Activated CD4-positive, alpha-beta T cell treated with anti-CD3 and anti-CD28 coated beads, Interleukin-2, amount 50 U/mL, for 4 hours (primary cell): Measurements from ENCODE around the gene ZMIZ1.

Experiments
- DNase-seq, 2 experiments: peaks; one replicate each; pipeline ENCODE4 v3.0.0-alpha.2; 2020

The ZMIZ1 gene

DNA sequence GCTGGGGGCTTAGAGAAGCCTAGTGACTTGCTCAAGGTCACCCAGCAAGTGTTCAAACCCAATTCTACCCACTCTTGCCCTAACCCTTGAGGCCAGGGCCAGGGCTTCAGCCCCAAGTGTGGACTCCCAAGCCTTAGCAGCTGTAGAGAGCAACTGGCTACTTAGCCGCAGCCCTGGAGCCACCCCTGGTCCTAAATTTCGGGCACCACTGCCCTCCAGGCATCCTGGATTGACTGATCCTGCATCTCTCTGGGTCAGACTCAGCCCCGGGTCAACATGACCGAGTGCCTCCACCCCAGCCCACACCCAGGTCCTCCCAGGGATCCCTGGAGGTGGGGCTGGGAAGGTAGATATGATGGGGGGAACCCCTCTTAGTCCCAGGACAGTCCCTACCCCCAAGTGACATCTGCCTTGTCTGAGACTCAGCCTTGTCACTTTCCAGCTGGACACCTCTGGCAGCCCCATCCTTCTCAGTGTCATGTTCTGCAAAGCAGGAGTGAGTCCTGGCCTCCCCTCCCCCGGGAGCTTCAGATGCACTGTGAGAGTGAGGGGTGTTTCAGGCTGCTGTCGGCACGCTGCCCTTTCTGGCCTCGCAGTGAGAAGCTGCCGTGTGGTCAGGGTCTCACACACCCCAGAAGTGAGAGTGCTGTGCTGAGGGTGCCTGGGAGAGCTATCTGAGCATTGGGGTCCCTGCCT lies 89.8 kb downstream of the ZMIZ1 start:
- no peak for DNase-seq

DNA sequence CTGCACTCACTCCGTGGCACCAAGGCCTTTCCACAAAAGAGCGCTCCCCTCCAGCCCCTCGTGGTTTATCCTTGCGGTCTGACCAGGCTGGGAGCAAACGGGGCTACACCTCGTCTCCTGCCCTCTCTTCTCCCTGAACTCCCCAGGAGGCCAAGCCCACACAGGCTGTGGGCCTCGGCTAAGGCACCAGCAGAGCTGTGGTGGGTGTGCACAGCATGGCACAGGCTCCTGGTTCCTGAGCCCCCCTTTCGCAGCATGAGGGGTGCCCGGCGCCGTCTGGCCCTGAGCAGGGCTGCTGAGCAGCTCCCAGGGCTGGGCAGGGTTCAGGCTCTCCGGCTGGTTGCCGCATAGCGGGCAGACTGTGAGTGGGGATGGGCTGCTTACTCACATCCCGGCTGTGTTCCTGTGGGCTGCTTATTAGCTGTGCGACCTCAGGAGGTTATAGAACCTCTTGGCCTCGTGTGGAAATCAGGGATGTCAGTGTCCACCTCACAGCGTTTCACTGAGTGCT lies 90.4 kb downstream of the ZMIZ1 start:
- DNase-seq, result no peak

- DNase-seq, result no peak
Measured at GRCh38 chr10:79159785-79160184, 91.0 kb downstream of the ZMIZ1 start.

DNA sequence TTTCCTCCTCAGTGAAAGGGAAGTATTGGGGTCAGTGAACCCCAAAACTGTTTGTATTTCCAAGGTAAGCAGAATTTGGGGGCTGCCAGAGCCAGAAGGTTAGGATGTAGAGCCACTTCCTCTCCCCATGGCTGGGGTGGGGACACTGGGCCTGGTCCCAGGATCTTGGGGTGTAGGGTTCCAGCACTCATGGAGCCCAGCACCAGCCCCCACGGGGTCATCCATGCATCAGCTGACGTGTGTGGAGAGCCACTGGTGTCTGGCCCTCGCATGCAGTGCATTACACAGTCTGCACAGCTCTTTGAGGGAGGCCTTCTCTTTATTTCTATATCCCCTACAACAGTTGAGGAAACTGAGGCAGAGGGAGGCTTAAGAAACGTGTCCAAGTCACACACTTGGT lies 91.4 kb downstream of the ZMIZ1 start:
- DNase-seq, result no peak

GRCh38 chr10:79161557-79161956 lies 92.8 kb downstream of the ZMIZ1 start:
- DNase-seq, result no peak

DNA sequence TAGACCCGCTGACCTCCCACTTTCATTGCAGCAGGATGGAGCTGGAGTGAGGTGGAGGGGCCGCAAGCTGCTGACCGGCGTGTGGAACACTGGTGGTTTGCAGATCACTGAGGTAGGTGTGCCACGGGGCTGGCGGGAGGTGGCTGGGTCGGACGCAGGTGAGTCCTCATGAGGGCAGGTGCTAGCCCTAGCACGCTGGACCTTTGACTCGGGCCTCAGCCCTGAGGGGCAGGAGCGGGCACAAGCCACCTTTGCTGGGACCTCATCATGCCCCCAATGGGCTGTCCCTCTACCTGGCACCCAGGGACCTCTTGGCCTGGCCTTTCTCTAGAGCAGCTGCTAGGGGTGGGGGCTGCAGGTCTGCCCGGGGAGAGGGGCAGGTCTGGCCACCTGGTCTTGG lies 93.3 kb downstream of the ZMIZ1 start:
- DNase-seq, result no peak

GRCh38 chr10:79162861-79163665 lies 94.3 kb downstream of the ZMIZ1 start:
- DNase-seq, result no peak

DNA sequence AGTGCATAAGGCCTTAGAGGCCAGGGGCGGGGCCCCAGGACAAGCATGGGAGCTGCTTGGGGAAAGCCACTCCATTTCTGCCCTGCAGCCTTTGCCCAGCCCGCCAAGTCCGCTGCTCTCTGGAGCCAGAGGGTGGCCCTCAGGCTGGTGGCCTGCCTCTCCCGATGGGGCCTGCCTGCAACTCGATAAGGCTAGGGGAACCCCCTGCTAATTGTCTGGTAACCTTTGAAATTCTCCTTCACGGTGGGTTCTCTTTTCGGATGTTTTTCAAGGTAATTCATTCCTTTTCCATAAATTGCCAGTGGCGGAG lies 94.9 kb downstream of the ZMIZ1 start:
- DNase-seq, result no peak

DNA sequence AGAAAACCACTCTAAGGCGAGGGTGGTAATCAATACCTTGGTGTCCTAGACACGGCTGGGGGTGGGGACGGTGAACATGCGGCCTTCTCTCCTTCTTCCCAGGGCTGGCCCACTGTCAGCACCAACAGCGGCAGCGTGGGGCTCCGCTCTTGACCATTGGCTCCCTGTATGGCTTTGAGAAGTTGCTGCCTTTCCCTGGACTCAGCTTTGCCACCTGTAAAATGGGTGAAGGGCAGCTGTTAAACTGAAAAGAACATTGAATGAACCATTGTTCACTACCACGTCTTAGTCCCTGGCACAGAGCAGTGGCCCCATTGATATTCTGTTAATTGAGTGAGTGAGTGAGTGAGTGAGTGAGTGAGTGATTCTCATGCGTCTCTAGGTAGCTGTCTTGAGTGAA lies 95.3 kb downstream of the ZMIZ1 start:
- no peak for DNase-seq

DNA sequence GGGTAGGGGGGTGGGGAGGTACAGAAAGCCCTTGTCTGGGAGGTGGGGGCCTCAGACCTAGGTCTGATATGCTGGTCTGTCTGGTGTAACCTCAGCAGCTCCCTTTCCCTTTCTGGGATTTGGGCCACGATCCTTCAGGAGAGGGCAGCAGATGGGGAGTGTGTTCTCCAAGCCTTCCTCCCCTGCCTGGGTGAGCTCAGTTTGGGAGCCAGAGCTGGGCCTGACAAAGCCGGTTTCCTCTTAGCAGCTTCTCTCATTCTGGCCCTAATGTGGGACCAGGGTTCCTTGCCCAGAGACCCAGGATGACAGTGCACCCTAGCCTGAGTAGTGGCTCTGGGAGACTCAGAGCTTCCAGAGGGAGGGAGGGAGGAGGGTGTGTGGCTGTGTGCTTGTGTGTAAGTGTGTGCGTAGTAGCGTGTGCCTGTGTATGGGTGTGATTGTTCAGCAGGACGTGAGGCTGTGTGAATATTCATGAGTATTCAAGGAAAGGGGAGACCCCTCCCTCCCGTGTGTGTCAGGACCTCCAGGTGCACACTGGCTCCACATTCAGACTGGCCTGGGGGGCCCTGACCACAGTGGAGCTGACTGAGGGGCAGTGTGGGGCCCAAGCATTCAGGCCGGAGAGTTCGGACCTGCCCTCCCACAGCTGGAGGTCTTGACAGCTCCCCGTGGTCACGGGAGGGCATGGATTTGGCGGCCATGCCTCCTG lies 96.5 kb downstream of the ZMIZ1 start:
- DNase-seq, result no peak

DNA sequence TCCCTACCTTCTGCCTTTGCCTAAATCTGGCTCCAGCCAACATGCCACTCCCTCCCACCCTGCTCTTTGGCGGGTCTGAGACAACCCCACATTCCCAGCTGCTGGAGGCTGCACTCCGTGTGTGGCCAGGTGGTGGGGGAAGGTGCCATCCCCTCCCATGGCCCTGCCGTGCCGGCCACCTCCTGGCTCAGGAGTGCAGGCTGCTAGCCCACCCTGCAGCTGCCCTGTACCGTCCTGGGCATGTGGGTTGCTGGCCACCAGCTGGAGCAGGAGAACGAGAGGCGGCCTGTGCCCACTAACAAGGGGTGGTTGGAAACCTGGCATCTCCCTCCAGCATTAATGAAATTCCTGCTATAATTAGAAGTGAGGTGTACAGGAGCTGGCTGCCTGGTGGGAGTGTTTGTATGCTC lies 97.6 kb downstream of the ZMIZ1 start:
- no peak for DNase-seq

DNA sequence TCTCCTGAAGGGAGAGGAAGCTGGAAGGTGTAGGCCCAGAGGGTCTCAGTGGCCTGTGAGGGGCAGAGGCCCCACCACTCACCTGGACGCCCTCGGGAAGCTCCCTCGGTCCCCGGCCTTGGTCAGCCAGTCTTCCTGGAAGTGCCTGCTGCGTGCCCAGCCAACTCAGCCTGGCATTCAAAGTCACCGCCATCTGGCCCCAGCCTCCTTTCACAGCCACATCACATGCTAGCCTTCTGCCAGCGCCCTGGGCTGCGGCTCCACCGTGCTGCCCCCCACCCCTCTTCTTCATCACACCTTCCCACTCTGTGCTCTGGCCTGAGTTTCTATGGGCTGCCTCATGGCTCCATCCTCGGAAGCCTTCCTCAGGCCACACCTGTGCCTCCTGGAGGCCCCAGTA lies 98.0 kb downstream of the ZMIZ1 start:
- no peak for DNase-seq

GRCh38 chr10:79167537-79167936 lies 98.8 kb downstream of the ZMIZ1 start:
- DNase-seq, result no peak

GRCh38 chr10:79168210-79168609 lies 99.4 kb downstream of the ZMIZ1 start:
- no peak for DNase-seq

- DNase-seq, result no peak
Measured at GRCh38 chr10:79170226-79170752, 101.5 kb downstream of the ZMIZ1 start.

DNA sequence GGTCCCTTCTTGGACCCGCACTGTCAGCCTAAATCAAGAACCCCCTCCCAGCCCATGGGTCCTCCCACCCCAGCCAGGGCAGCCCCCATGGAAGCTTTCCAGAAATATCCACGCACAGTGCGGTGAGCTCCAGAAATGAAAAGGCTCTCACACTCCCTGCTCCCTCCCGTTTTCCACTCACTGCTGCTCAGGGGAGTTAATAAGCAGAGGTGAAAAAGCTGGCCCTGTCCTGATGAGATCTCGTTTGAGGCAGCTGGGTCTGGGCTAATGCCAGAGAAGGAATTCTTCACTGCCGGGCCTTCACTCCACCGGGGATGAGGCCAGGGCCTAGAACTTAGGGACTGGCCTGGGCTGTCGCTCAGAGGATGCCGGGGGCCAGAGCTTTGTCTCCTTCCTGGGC lies 102.2 kb downstream of the ZMIZ1 start:
- DNase-seq, result no peak

- DNase-seq, result no peak
Measured at GRCh38 chr10:79171504-79171903, 102.7 kb downstream of the ZMIZ1 start.

DNA sequence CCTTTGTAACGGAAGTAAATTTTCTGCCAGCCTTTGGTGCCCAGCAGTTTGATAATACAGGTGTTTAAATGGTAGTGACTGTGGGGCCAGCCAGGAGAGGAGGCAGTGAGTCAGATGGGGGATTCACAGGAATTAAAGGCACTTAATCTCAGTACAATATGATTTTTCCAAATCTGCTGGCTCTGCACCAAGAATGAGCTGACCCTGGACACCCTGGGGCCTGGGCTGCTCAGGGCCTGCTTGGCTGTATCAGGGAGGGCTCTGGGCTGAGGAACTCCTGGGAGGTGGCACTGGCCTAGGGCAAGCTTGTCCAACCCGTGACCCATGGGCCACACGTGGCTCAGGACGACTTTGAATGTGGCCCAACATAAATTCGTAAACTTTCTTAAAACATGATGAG lies 104.1 kb downstream of the ZMIZ1 start:
- no peak for DNase-seq

DNA sequence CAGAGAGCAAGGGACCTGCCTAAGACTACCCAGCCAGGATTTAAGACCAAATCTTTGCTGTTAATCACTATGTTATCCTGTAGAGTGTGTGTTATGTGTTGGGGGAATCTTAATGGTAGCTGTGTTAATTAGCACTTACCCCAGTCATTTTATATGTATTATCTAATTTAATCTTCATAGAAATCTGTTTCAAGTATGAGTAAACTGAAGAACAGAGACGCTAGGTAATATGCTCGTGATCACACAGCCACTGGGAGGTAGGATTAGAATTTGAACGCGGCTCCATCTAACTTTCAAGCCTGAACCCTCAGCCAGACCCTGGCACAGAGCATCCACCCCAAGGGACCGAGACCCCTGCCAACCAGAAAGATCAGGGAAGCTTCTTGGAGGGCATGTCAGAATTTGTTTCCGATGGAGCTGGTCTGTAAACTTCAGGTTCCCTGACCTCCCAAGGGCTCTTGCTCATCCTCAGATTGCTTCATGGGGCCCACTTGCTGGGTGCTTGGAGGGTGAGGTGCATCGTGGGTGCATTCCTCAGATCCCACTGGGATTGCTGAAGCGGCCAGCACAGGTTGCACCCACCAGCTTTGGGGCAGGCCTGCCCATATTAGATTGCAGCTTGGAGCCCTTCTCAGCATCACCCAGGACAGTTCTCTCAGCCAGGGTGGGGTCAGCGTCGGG lies 105.0 kb downstream of the ZMIZ1 start:
- DNase-seq, result no peak

DNA sequence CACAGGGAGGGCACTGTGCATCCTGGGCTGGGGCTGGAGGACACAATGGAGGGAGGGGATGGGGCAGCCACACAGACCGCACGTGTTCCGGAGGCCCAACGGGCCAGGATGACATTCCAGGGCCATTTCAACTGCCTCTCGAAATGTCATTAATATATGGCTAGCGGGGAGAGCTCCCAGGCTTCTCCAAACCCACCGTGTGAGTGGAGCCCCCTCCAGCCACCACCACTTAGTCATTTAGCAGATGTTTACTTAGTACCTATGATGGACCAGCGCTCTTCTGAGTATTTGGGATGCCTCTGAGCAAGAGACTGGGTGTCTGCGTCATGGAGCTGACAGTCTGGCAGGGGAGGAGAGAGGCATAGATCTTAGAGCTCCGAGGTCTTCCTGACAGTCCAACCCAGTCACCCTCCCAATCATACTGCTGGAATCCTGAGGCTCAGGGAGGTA lies 107.3 kb downstream of the ZMIZ1 start:
- DNase-seq, result no peak

GRCh38 chr10:79176949-79177602 lies 108.3 kb downstream of the ZMIZ1 start:
- DNase-seq, result no peak

DNA sequence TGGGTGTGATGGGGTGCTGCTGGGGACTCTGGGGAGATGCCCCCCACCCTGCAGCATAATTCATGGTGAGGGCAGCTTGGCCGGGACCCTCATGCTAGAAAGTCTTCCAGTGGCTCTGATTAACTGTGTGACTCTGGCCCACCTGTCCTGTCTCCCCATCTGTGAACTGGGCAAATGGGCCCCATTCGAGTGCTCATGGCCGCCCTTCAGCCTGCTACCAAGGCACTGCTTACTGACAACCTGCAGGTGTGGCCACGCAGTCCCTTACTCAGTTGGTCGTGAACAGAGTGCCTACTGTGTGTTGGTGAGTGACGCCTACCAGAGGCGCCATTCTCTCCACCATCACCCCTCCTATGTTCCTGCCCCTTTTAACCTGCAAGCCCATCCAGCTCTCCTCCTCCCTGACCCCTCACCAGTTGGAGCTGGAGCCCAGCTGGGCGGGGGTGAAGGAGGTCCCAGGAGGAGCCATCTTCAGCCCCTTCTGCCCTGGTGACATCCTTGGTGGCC lies 109.4 kb downstream of the ZMIZ1 start:
- no peak for DNase-seq
